Activated naive CD4-positive, alpha-beta T cell treated with anti-CD3 and anti-CD28 coated beads, Interleukin-2, amount 50 U/mL, for 24 hours (primary cell): ENCODE measurements around the gene C2CD3.
"Not testable (repeated sequence)": the region's sequence is repeated elsewhere in the genome, so short reads cannot be mapped to it uniquely, and the experiment has no call there.

ENCODE experiments used
- H3K27ac Mint-ChIP-seq: one replicate; pipeline ENCODE4 v1.8.0; 2021; ENCODE audit warnings: mild to moderate bottlenecking, mixed read lengths
- H3K27me3 Mint-ChIP-seq: one replicate; pipeline ENCODE4 v1.8.0; 2021; ENCODE audit warnings: mixed read lengths
- H3K36me3 Mint-ChIP-seq: one replicate; pipeline ENCODE4 v1.8.0; 2021; ENCODE audit warnings: mixed read lengths
- H3K4me1 Mint-ChIP-seq: one replicate; pipeline ENCODE4 v1.8.0; 2021; ENCODE audit warnings: mixed read lengths
- H3K4me3 Mint-ChIP-seq: one replicate; pipeline ENCODE4 v1.8.0; 2021; ENCODE audit warnings: mild to moderate bottlenecking, mixed read lengths
- H3K9me3 Mint-ChIP-seq: one replicate; pipeline ENCODE4 v1.8.0; 2021; ENCODE audit warnings: mixed read lengths

Gene C2CD3

GRCh38 chr11:74070723-74071492 is 99.9 kb downstream of the C2CD3 start:
- peaks cover 32% of the 10 kb centered on the region for H3K36me3 Mint-ChIP-seq
- no peak overlapping the region for H3K27ac Mint-ChIP-seq
- no peak overlapping the region for H3K4me3 Mint-ChIP-seq
- H3K9me3 Mint-ChIP-seq = no peaks in the 10 kb centered on the region
- no peaks in the 10 kb centered on the region for H3K27me3 Mint-ChIP-seq
- peaks cover 6% of the 10 kb centered on the region for H3K4me1 Mint-ChIP-seq

DNA sequence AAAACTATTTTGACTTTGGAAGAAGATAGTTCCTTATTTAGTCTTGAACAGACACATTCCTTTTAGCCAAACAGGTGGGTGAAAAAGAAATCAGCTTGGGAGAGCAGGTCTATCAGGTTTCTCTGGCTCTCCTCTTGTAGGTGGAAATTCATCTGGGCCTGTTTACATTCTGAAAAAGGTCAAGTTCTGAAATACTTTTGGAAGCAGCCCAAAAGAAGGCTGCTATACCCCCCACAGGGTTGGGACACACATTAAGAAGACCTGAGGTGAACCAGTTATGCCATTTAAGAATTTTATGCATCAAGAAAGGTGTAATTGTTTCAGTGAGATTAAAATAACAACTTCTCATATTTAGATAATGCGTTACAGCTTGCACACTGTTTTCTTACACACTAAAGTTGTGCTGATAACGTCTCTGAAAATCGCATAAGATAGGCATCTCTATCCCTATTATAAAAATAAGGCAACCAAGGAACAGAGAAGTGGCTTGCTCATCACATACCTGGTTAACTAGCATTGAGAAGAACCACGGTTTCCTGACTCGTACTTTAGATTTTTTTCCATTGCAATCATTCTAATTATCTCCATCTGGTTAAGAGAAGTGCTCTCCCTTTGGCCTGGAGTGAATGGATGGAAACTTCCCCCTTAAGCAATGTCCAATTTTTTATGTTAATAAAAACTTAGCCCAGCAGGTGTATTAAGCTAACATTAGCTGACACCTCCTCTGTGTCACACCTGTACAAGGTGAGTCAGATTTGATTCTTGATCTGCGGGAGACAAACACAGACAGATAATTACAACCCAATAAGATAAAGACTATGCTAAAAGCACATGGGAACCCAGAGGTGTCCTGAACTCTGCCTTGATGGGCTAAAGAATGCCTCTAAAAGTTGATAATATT is 101.4 kb downstream of the C2CD3 start:
- no peak overlapping the region for H3K4me3 Mint-ChIP-seq
- H3K27ac Mint-ChIP-seq = no peak overlapping the region
- no peaks in the 10 kb centered on the region for H3K27me3 Mint-ChIP-seq
- H3K4me1 Mint-ChIP-seq = peaks cover 6% of the 10 kb centered on the region
- H3K9me3 Mint-ChIP-seq = no peaks in the 10 kb centered on the region
- peaks cover 40% of the 10 kb centered on the region for H3K36me3 Mint-ChIP-seq

GRCh38 chr11:74066663-74067062 is 104.1 kb downstream of the C2CD3 start:
- not testable (repeated sequence) for H3K27ac Mint-ChIP-seq, H3K9me3 Mint-ChIP-seq, H3K27me3 Mint-ChIP-seq, H3K4me3 Mint-ChIP-seq
- H3K36me3 Mint-ChIP-seq = peaks cover 40% of the 10 kb centered on the region
- peaks cover 19% of the 10 kb centered on the region for H3K4me1 Mint-ChIP-seq

GRCh38 chr11:74065534-74065933 is 105.3 kb downstream of the C2CD3 start:
- not testable (repeated sequence) for H3K27ac Mint-ChIP-seq, H3K4me3 Mint-ChIP-seq, H3K27me3 Mint-ChIP-seq, H3K9me3 Mint-ChIP-seq
- Mint-ChIP-seq H3K4me1 (peaks cover 23% of the 10 kb centered on the region), H3K36me3 (peaks cover 43% of the 10 kb centered on the region)

DNA sequence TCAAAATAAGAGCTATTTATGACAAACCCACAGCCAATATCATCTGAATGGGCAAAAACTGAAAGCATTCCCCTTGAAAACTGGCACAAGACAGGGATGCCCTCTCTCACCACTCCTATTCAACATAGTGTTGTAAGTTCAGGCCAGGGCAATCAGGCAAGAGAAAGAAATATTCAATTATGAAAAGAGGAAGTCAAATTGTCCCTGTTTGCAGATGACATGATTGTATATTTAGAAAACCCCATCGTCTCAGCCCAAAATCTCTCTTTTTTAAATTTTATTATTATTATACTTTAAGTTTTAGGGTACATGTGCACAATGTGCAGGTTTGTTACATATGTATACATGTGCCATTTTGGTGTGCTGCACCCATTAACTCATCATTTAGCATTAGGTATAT is 107.2 kb downstream of the C2CD3 start:
- not testable (repeated sequence) for H3K4me3 Mint-ChIP-seq, H3K27me3 Mint-ChIP-seq, H3K9me3 Mint-ChIP-seq, H3K27ac Mint-ChIP-seq
- Mint-ChIP-seq H3K4me1 (peaks cover 23% of the 10 kb centered on the region), H3K36me3 (peaks cover 39% of the 10 kb centered on the region)

DNA sequence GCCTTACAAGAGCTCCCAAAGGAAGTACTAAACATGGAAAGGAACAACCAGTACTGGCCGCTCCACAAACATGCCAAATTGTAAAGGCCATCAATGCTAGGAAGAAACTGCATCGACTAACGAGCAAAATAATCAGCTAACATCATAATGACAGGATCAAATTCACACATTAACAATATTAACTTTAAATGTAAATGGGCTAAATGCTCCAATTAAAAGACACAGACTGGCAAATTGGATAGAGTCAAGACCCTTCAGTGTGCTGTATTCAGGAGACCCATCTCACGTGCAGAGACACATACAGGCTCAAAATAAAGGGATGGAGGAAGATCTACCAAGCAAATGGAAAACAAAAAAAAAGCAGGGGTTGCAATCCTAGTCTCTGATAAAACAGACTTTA is 109.2 kb downstream of the C2CD3 start:
- H3K4me1 Mint-ChIP-seq = peaks cover 17% of the 10 kb centered on the region
- not testable (repeated sequence) for H3K4me3 Mint-ChIP-seq, H3K9me3 Mint-ChIP-seq, H3K27me3 Mint-ChIP-seq, H3K27ac Mint-ChIP-seq
- peaks cover 32% of the 10 kb centered on the region for H3K36me3 Mint-ChIP-seq

- H3K27me3 Mint-ChIP-seq = no peaks in the 10 kb centered on the region
- no peak overlapping the region for H3K27ac Mint-ChIP-seq
- peaks cover 23% of the 10 kb centered on the region for H3K36me3 Mint-ChIP-seq
- H3K4me1 Mint-ChIP-seq = peaks cover 5% of the 10 kb centered on the region
- H3K9me3 Mint-ChIP-seq = no peaks in the 10 kb centered on the region
- no peak overlapping the region for H3K4me3 Mint-ChIP-seq
Observed at GRCh38 chr11:74057249-74058151, 113.3 kb downstream of the C2CD3 start.

GRCh38 chr11:74055938-74056337 is 114.9 kb downstream of the C2CD3 start:
- Mint-ChIP-seq H3K9me3 (no peaks in the 10 kb centered on the region), H3K27me3 (no peaks in the 10 kb centered on the region), H3K4me3 (no peak overlapping the region), H3K27ac (no peak overlapping the region), H3K4me1 (peaks cover 3% of the 10 kb centered on the region), H3K36me3 (peaks cover 19% of the 10 kb centered on the region)

GRCh38 chr11:74050465-74050864 is 120.3 kb downstream of the C2CD3 start:
- Mint-ChIP-seq H3K36me3 (peaks cover 18% of the 10 kb centered on the region), H3K9me3 (no peaks in the 10 kb centered on the region), H3K4me1 (no peaks in the 10 kb centered on the region), H3K27me3 (no peaks in the 10 kb centered on the region), H3K4me3 (no peak overlapping the region), H3K27ac (no peak overlapping the region)

- Mint-ChIP-seq H3K36me3 (peaks cover 18% of the 10 kb centered on the region), H3K4me3 (no peak overlapping the region), H3K27me3 (no peaks in the 10 kb centered on the region), H3K4me1 (no peaks in the 10 kb centered on the region), H3K9me3 (no peaks in the 10 kb centered on the region), H3K27ac (no peak overlapping the region)
Observed at GRCh38 chr11:74048993-74049392, 121.8 kb downstream of the C2CD3 start.

DNA sequence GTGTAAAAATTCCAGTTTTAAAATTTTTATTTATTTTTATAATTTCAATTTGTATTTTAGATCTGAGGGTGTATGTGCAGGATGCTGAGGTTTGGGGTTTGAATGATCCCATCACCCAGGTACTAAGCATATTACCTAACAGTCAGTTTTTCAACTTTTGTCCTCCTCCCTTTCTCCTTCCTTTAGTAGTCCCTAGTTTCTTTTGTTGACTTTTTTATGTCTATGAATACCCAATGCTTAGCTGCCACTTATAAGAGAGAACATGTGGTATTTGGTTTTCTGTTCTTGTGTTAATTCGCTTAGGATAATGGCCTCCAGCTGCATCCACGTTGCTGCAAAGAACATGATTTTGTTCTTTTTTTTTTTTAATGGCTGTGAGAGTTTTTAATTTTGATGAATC is 126.3 kb downstream of the C2CD3 start:
- Mint-ChIP-seq H3K4me3 (no peak overlapping the region), H3K36me3 (peaks cover 17% of the 10 kb centered on the region), H3K27ac (no peak overlapping the region), H3K4me1 (no peaks in the 10 kb centered on the region), H3K9me3 (no peaks in the 10 kb centered on the region), H3K27me3 (no peaks in the 10 kb centered on the region)

- no peaks in the 10 kb centered on the region for H3K9me3 Mint-ChIP-seq
- no peak overlapping the region for H3K27ac Mint-ChIP-seq
- no peaks in the 10 kb centered on the region for H3K4me1 Mint-ChIP-seq
- H3K36me3 Mint-ChIP-seq = peaks cover 17% of the 10 kb centered on the region
- no peak overlapping the region for H3K4me3 Mint-ChIP-seq
- H3K27me3 Mint-ChIP-seq = no peaks in the 10 kb centered on the region
Observed at GRCh38 chr11:74043450-74043849, 127.4 kb downstream of the C2CD3 start.

- no peak overlapping the region for H3K27ac Mint-ChIP-seq
- H3K4me3 Mint-ChIP-seq = no peak overlapping the region
- no peaks in the 10 kb centered on the region for H3K9me3 Mint-ChIP-seq
- H3K4me1 Mint-ChIP-seq = peaks cover 10% of the 10 kb centered on the region
- H3K27me3 Mint-ChIP-seq = no peaks in the 10 kb centered on the region
- peaks cover 19% of the 10 kb centered on the region for H3K36me3 Mint-ChIP-seq
Observed at GRCh38 chr11:74037309-74037708, 133.5 kb downstream of the C2CD3 start.

DNA sequence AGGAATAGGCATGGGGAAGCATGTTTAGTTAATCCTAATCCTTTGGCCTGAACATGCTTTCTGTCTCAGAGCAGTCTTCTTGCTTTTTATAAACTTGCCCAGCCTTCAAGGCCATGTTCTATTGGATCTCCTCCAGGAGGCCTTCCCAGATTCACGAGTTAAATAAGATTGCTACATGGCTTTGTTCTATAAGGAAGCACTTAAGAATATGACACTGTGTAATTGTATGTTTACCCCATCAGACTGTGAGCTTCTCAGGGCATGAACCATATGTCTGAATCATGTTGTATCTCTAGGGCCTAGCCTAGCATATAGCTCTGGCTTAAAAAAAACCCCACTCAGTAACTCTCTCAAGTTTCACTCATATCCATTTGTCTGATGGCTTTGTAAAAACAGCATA is 135.5 kb downstream of the C2CD3 start:
- H3K27ac Mint-ChIP-seq = no peak overlapping the region
- no peaks in the 10 kb centered on the region for H3K27me3 Mint-ChIP-seq
- peaks cover 28% of the 10 kb centered on the region for H3K4me1 Mint-ChIP-seq
- no peak overlapping the region for H3K4me3 Mint-ChIP-seq
- H3K36me3 Mint-ChIP-seq = peaks cover 19% of the 10 kb centered on the region
- no peaks in the 10 kb centered on the region for H3K9me3 Mint-ChIP-seq

DNA sequence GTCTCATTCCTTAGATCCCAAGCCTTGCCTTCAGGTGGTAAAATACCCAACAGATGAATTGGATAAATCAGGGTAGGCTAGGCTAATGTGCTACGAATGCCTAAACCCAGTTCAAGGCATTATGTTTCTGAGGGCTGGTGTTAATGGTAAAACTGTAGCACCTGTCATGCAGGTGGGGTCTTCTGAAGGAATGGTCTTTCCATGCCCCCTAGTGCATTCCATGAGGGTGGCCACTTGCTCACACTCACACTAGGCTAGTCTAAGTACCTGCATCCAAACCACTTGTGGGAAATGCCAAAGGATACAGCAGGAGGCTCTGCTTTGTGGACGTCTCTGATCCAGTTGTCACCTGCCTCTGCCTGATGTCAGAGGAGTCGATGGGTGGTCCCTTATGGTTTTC is 137.8 kb downstream of the C2CD3 start:
- Mint-ChIP-seq H3K9me3 (no peaks in the 10 kb centered on the region), H3K4me3 (no peak overlapping the region), H3K27ac (no peak overlapping the region), H3K4me1 (peaks cover 33% of the 10 kb centered on the region), H3K36me3 (peaks cover 21% of the 10 kb centered on the region), H3K27me3 (no peaks in the 10 kb centered on the region)
